HPDE6-E6E7 (cell line): ENCODE measurements around the gene TMUB1.

Experiments
- DNase-seq: peaks from one replicate; pipeline ENCODE4 v3.0.0; 2011; ENCODE audit warnings: missing footprints; ENCODE audit errors: extremely low spot score

TMUB1 gene

GRCh38 chr7:151068069-151068773, 15.1 kb downstream of the TMUB1 start:
- DNase-seq: no peak

- no peak for DNase-seq
Observed at GRCh38 chr7:151066273-151066974, 16.9 kb downstream of the TMUB1 start.

- no peak for DNase-seq
Observed at GRCh38 chr7:151065516-151065915, 17.8 kb downstream of the TMUB1 start.

GRCh38 chr7:151064993-151065392, 18.3 kb downstream of the TMUB1 start:
- no peak for DNase-seq

GRCh38 chr7:151064454-151064853, 18.8 kb downstream of the TMUB1 start:
- no peak for DNase-seq

- DNase-seq: no peak
Observed at GRCh38 chr7:151063212-151063561, 20.1 kb downstream of the TMUB1 start.

- no peak for DNase-seq
Observed at GRCh38 chr7:151062399-151063211, 20.7 kb downstream of the TMUB1 start.

GRCh38 chr7:151062111-151062398, 21.2 kb downstream of the TMUB1 start:
- no peak for DNase-seq

GRCh38 chr7:151061213-151062110, 21.8 kb downstream of the TMUB1 start:
- DNase-seq: no peak

- DNase-seq: no peak
Observed at GRCh38 chr7:151060416-151061212, 22.7 kb downstream of the TMUB1 start.

- DNase-seq: no peak
Observed at GRCh38 chr7:151060113-151060415, 23.2 kb downstream of the TMUB1 start.

GRCh38 chr7:151059367-151060112, 23.8 kb downstream of the TMUB1 start, which contains the start of gene SLC4A2:
Gene SLC4A2, plus strand, starts transcription at chr7:151059589. Its CDS starts 2,399 bp downstream, at chr7:151061988.
- DNase-seq: peak; percentile 69

GRCh38 chr7:151058781-151059366, 24.4 kb downstream of the TMUB1 start:
- no peak for DNase-seq

GRCh38 chr7:151057989-151058780, 25.1 kb downstream of the TMUB1 start:
- DNase-seq: peak; percentile 100

GRCh38 chr7:151057506-151057988, 25.7 kb downstream of the TMUB1 start, which contains the start of gene CDK5:
Gene CDK5, minus strand, starts transcription at chr7:151057897. Its CDS starts 49 bp downstream, at chr7:151057848.
- DNase-seq: no peak

- DNase-seq: no peak
Observed at GRCh38 chr7:151056666-151057505, 26.4 kb downstream of the TMUB1 start.

GRCh38 chr7:151056283-151056665, 27.0 kb downstream of the TMUB1 start:
- no peak for DNase-seq

- no peak for DNase-seq
Observed at GRCh38 chr7:151053751-151054150, 29.5 kb downstream of the TMUB1 start.
